Measurements from ENCODE around the gene ROBO1. TPM values are rescaled to one million over a fixed set of nuclear protein-coding genes. Genes with fewer than 3 reads are reported as not detected.

The ROBO1 gene
- total and polyA plus RNA-seq, 2 of the 13 experiments (the other 11 are each of a cell fraction or from before 2014, with no cell fraction given) = 52.2 to 71.0 TPM

GRCh38 chr3:78893161-78893560 lies 874.6 kb downstream of the ROBO1 start:
- H3K9ac ChIP-seq (ENCODE audit: insufficient read depth, low read depth, low read length) = no peak overlapping the region
- H3K4me1 ChIP-seq (ENCODE audit: insufficient read depth, low read length) = peaks cover 16% of the 10 kb centered on the region; the same call in 1 of the 2 replicates
- ATAC-seq (no peak), DNase-seq (ENCODE audit: low spot score) (no peak), FAIRE-seq (no peak)
- H4K20me1 ChIP-seq (ENCODE audit: insufficient read depth, low read length) = no peaks in the 10 kb centered on the region
- TF ChIP-seq HNRNPH1 (optimal IDR thresholded peaks at IDR 0.05; ENCODE audit: low read depth, low read length) = no peak
- no peak for TF ChIP-seq KAT7 (CRISPR knock-in tag; IDR thresholded peaks at IDR 0.05; ENCODE audit: borderline replicate concordance)
- no peak for TF ChIP-seq GMEB2 (CRISPR knock-in tag; IDR thresholded peaks at IDR 0.05; ENCODE audit: low read depth)
- no peak for TF ChIP-seq FOXM1 (CRISPR knock-in tag; IDR thresholded peaks at IDR 0.05)
- peaks cover 0 to 6% of the 10 kb centered on the region in 2 experiments; a peak in 2 of 5 replicates for H3K36me3 ChIP-seq (replicated peaks in 1 of 2; ENCODE audit: control insufficient read depth in 1 of 2, insufficient read depth in 2 of 2, low read length in 2 of 2)
- no peak overlapping the region for H2AFZ ChIP-seq (ENCODE audit: low read length)
- WGBS (ENCODE audit: low lambda C conversion rate) = 95% methylated on average over 4 of the region's 4 CpGs
- H3K27me3 ChIP-seq (ENCODE audit: control insufficient read depth in 1 of 2, insufficient read depth in 2 of 2, low read length in 2 of 2) = no peaks in the 10 kb centered on the region
- intact Hi-C loops (cut with micrococcal nuclease; ENCODE audit: unreplicated experiment) = no loop called here
- H3K9me3 ChIP-seq (ENCODE audit: low read length) = no peaks in the 10 kb centered on the region
- no peak overlapping the region for H3K4me2 ChIP-seq (ENCODE audit: low read depth, low read length)
- ChIA-PET POLR2A (no interaction called here), CTCF (ENCODE audit: low intra/inter-chr PET ratio, low total read pairs) (no interaction called here)
- H3K79me2 ChIP-seq (ENCODE audit: insufficient read depth, low read length) = peaks cover 54% of the 10 kb centered on the region
- BruUV-seq (replicated peaks) = no TSS peak
- in situ Hi-C loops (cut with HindIII; ENCODE audit: extremely low pct_ligation_motif_present, low pct_unique_long_range_greater_than_20kb) = no loop called here
- no peak overlapping the region for H3K4me3 ChIP-seq (replicated peaks in 1 of 3; ENCODE audit: insufficient read depth in 1 of 3, low read depth in 2 of 3, low read length in 3 of 3)
- H3K27ac ChIP-seq (ENCODE audit: extremely low read length, insufficient read depth, low read length) = no peak overlapping the region

GRCh38 chr3:78889348-78889747 lies 878.5 kb downstream of the ROBO1 start:
- no TSS peak for BruUV-seq (replicated peaks)
- no peaks in the 10 kb centered on the region for H4K20me1 ChIP-seq (ENCODE audit: insufficient read depth, low read length)
- intact Hi-C loops (cut with micrococcal nuclease; ENCODE audit: unreplicated experiment) = no loop called here
- TF ChIP-seq SMYD3 (CRISPR knock-in tag; IDR thresholded peaks at IDR 0.05) (no peak), MED8 (CRISPR knock-in tag; IDR thresholded peaks at IDR 0.05; ENCODE audit: insufficient replicate concordance) (no peak), ZFAT (CRISPR knock-in tag; conservative IDR thresholded peaks at IDR 0.05) (no peak), CEBPG (CRISPR knock-in tag; IDR thresholded peaks at IDR 0.05) (no peak), ZNF121 (CRISPR knock-in tag; IDR thresholded peaks at IDR 0.05) (no peak), MBNL3 (CRISPR knock-in tag; conservative IDR thresholded peaks at IDR 0.05) (no peak), IRF1 (CRISPR knock-in tag; IDR thresholded peaks at IDR 0.05; ENCODE audit: low read depth) (no peak), ZBTB2 (CRISPR knock-in tag; IDR thresholded peaks at IDR 0.05; ENCODE audit: low read depth) (no peak), ZBTB38 (CRISPR knock-in tag; IDR thresholded peaks at IDR 0.05) (no peak), TBX3 (IDR thresholded peaks at IDR 0.05; ENCODE audit: borderline replicate concordance) (no peak), TCF7 (IDR thresholded peaks at IDR 0.05; ENCODE audit: low read depth) (no peak), ZFP1 (CRISPR knock-in tag; IDR thresholded peaks at IDR 0.05) (no peak)
- TF ChIP-seq, protein P1, sequence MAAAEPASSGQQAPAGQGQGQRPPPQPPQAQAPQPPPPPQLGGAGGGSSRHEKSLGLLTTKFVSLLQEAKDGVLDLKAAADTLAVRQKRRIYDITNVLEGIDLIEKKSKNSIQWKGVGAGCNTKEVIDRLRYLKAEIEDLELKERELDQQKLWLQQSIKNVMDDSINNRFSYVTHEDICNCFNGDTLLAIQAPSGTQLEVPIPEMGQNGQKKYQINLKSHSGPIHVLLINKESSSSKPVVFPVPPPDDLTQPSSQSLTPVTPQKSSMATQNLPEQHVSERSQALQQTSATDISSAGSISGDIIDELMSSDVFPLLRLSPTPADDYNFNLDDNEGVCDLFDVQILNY (CRISPR knock-in tag; conservative IDR thresholded peaks at IDR 0.05) = no peak

More at GRCh38 chr3:78889348-78889747, 878.5 kb downstream of the ROBO1 start:
- no peaks in the 10 kb centered on the region for H3K27me3 ChIP-seq (ENCODE audit: control insufficient read depth in 1 of 2, insufficient read depth in 2 of 2, low read length in 2 of 2)
- peaks cover 60% of the 10 kb centered on the region for H3K79me2 ChIP-seq (ENCODE audit: insufficient read depth, low read length)
- no peak overlapping the region for H3K4me2 ChIP-seq (ENCODE audit: low read depth, low read length)
- CTCF ChIA-PET (ENCODE audit: low intra/inter-chr PET ratio, low total read pairs) = no interaction called here
- H3K4me1 ChIP-seq (ENCODE audit: insufficient read depth, low read length) = peaks cover 42% of the 10 kb centered on the region
- no peak for DNase-seq (ENCODE audit: low spot score)
- no peak overlapping the region for H3K9ac ChIP-seq (ENCODE audit: insufficient read depth, low read depth, low read length)
- no peaks in the 10 kb centered on the region; a peak in 2 of 5 replicates for H3K36me3 ChIP-seq (replicated peaks in 1 of 2; ENCODE audit: control insufficient read depth in 1 of 2, insufficient read depth in 2 of 2, low read length in 2 of 2)
- H2AFZ ChIP-seq (ENCODE audit: low read length) = no peak overlapping the region
- no peak for FAIRE-seq
- ATAC-seq = no peak
- in situ Hi-C loops (cut with HindIII; ENCODE audit: extremely low pct_ligation_motif_present, low pct_unique_long_range_greater_than_20kb) = no loop called here
- no peaks in the 10 kb centered on the region for H3K9me3 ChIP-seq (ENCODE audit: low read length)
- no peak overlapping the region for H3K4me3 ChIP-seq (replicated peaks in 1 of 3; ENCODE audit: insufficient read depth in 1 of 3, low read depth in 2 of 3, low read length in 3 of 3)
- WGBS (ENCODE audit: low lambda C conversion rate) = 98% methylated on average over 4 of the region's 4 CpGs
- POLR2A ChIA-PET = no interaction called here
- H3K27ac ChIP-seq (ENCODE audit: extremely low read length, insufficient read depth, low read length) = no peak overlapping the region
